Panc1 (cell line): Measurements from ENCODE around the gene VOPP1. TPM values are rescaled to one million over a fixed set of nuclear protein-coding genes. Genes with fewer than 3 reads are reported as not detected.

ENCODE experiments used
- ATAC-seq: fragments of 200-7000 bp; cut with Tn5 transposase; 2 replicates; pipeline ENCODE4 v1.9.1; 2020; ENCODE audit warnings: mild to moderate bottlenecking, moderate library complexity
- BruUV-seq: library from RNA; stranded (reverse); fragments of 400-500 nt; replicated peaks from 2 replicates; lab custom pipeline; 2021; lab: Mats Ljungman, UMichigan
- CTCF ChIA-PET: fragments of 300-600 bp; sonication (Branson Sonifier 250); formaldehyde crosslinking; loops from one replicate; lab custom pipeline; 2022; ENCODE audit warnings: antibody characterized with exemption; lab: Charles Lee
- POLR2A ChIA-PET: fragments of 300-600 bp; sonication (Branson Sonifier 250); formaldehyde crosslinking; loops from one replicate; lab custom pipeline; 2022; ENCODE audit warnings: antibody characterized with exemption; lab: Charles Lee
- DNase-seq: peaks from one replicate; pipeline ENCODE4 v3.0.0-alpha.2; 2010; ENCODE audit warnings: low read depth, low spot score
- H3K27ac ChIP-seq: 2 replicates; pipeline ENCODE4 v1.5.1; 2011; ENCODE audit warnings: mild to moderate bottlenecking, low read length, inconsistent platforms
- H3K27me3 ChIP-seq: fragments of 200-500 bp; sonication (Bioruptor generic); 2 replicates; pipeline ENCODE4 v1.6.0; 2014; ENCODE audit warnings: low read length, inconsistent platforms; ENCODE audit not compliant: control insufficient read depth, insufficient read depth
- H3K36me3 ChIP-seq: fragments of 200-500 bp; sonication (Bioruptor generic); 2 replicates; pipeline ENCODE4 v1.5.1; 2014; ENCODE audit warnings: inconsistent platforms, mild to moderate bottlenecking, low read length, moderate library complexity; ENCODE audit not compliant: control insufficient read depth, insufficient read depth
- H3K4me1 ChIP-seq: 2 replicates; pipeline ENCODE4 v1.5.1; 2011; ENCODE audit warnings: inconsistent platforms, mild to moderate bottlenecking, low read length, moderate library complexity; ENCODE audit not compliant: control insufficient read depth, insufficient read depth
- H3K4me3 ChIP-seq, 2 experiments: 2 replicates each; pipeline ENCODE4 v1.5.1; 2011 to 2012; ENCODE audit warnings: low read depth in 2 of 2, low read length in 2 of 2, mild to moderate bottlenecking in 2 of 2, inconsistent platforms in 1 of 2, moderate library complexity in 1 of 2
- H3K9me3 ChIP-seq: fragments of 200-500 bp; sonication (Bioruptor generic); 2 replicates; pipeline ENCODE4 v1.5.1; 2014; ENCODE audit warnings: low read depth, mild to moderate bottlenecking, inconsistent platforms, low read length, moderate library complexity; ENCODE audit not compliant: control insufficient read depth, insufficient read depth
- CTCF ChIP-seq: fragments of 450-650 bp; IDR thresholded peaks from 2 replicates; pipeline ENCODE4 v1.5.1; 2017; ENCODE audit warnings: mild to moderate bottlenecking
- POLR2AphosphoS5 ChIP-seq: IDR thresholded peaks from 2 replicates; pipeline ENCODE4 v1.6.1; 2012; ENCODE audit warnings: mild to moderate bottlenecking, low read depth, low read length, moderate library complexity
- REST ChIP-seq, 2 experiments: IDR thresholded peaks; 2 replicates each; pipeline ENCODE4 v1.6.1; 2011 to 2012; ENCODE audit warnings: low read depth in 2 of 2, control low read depth in 1 of 2, low read length in 1 of 2, mild to moderate bottlenecking in 1 of 2, moderate library complexity in 1 of 2; ENCODE audit not compliant: insufficient read depth in 1 of 2
- SIN3A ChIP-seq: IDR thresholded peaks from 2 replicates; pipeline ENCODE4 v1.6.1; 2012; ENCODE audit warnings: low read depth, mild to moderate bottlenecking, low read length, moderate library complexity, borderline replicate concordance; ENCODE audit not compliant: insufficient read depth
- TCF7L2 ChIP-seq: IDR thresholded peaks from 2 replicates; pipeline ENCODE4 v1.6.1; 2011; ENCODE audit warnings: mild to moderate bottlenecking, low read depth, low read length, inconsistent platforms
- in situ Hi-C: cut with HindIII; loops from 2 replicates; pipeline ENCODE4 v1.10.0; 2016; ENCODE audit warnings: low sequenced_read_pairs, low pct_unique_long_range_greater_than_20kb
- intact Hi-C: fragments of 100-400 bp; cut with micrococcal nuclease; formaldehyde crosslinking; loops from one replicate; pipeline ENCODE4 v1.10.0; 2022; ENCODE audit not compliant: unreplicated experiment
- total RNA-seq: library from RNA; stranded (reverse); gene quantifications from one replicate; pipeline ENCODE4 v1.2.1, GENCODE V29; 2021; ENCODE audit not compliant: unreplicated experiment

The VOPP1 gene
- total RNA-seq, 1 experiment from 2014 or later, result 131 TPM

- CTCF ChIA-PET, result no interaction called here
- intact Hi-C loops, result no loop called here
- Histone ChIP-seq H3K36me3 (no peaks in the 10 kb centered on the region), H3K27ac (no peak overlapping the region), H3K4me3 (no peak overlapping the region), H3K4me1 (no peaks in the 10 kb centered on the region), H3K27me3 (no peaks in the 10 kb centered on the region), H3K9me3 (no peaks in the 10 kb centered on the region)
- POLR2A ChIA-PET, result no interaction called here
- no peak for ATAC-seq
- TF ChIP-seq POLR2AphosphoS5 (no peak), REST (IDR thresholded peaks at IDR 0.05; ENCODE audit: insufficient read depth in 1 of 2, low read depth in 2 of 2, low read length in 1 of 2) (no peak), CTCF (no peak), TCF7L2 (no peak), SIN3A (no peak)
- in situ Hi-C loops, result no loop called here
- DNase-seq, result no peak
- no TSS peak for BruUV-seq
Observed at GRCh38 chr7:55518836-55519235, 53.5 kb downstream of the VOPP1 start.

- H3K36me3 ChIP-seq, result no peaks in the 10 kb centered on the region
- H3K27me3 ChIP-seq, result no peaks in the 10 kb centered on the region
- no peaks in the 10 kb centered on the region for H3K4me1 ChIP-seq
- no peak for TF ChIP-seq TCF7L2
- no peak for TF ChIP-seq CTCF
- TF ChIP-seq SIN3A, result no peak
- TF ChIP-seq REST (IDR thresholded peaks at IDR 0.05; ENCODE audit: insufficient read depth in 1 of 2, low read depth in 2 of 2, low read length in 1 of 2), result no peak
- TF ChIP-seq POLR2AphosphoS5, result no peak
- ATAC-seq (no peak), DNase-seq (no peak)
- no peak overlapping the region for H3K27ac ChIP-seq
- H3K9me3 ChIP-seq, result no peaks in the 10 kb centered on the region
- POLR2A ChIA-PET, result no interaction called here
- CTCF ChIA-PET, result no interaction called here
- no TSS peak for BruUV-seq
- no peak overlapping the region for H3K4me3 ChIP-seq
- in situ Hi-C loops, result no loop called here
- intact Hi-C loops, result no loop called here
Observed at GRCh38 chr7:55517936-55518689, 54.2 kb downstream of the VOPP1 start.
